GM12892 (cell line): ENCODE measurements around the gene LRRFIP1.

Source experiments
- POLR2A ChIP-seq: IDR thresholded peaks from 2 replicates; pipeline ENCODE4 v1.6.1; 2011; ENCODE audit warnings: low read depth, low read length, control low read depth
- POLR2AphosphoS5 ChIP-seq: IDR thresholded peaks from 2 replicates; pipeline ENCODE4 v1.6.1; 2011; ENCODE audit warnings: low read depth, low read length, control low read depth

GRCh38 chr2:237594514-237594871 is 32.9 kb upstream of the LRRFIP1 start:
- TF ChIP-seq POLR2A = no peak
- TF ChIP-seq POLR2AphosphoS5 = no peak
